Fibroblast of mammary gland (primary cell): Measurements from ENCODE around the gene CCDC92.
"Not testable (repeated sequence)": the region's sequence is repeated elsewhere in the genome, so short reads cannot be mapped to it uniquely, and the experiment has no call there.

Experiments
- DNase-seq: peaks from one replicate; pipeline ENCODE4 v3.0.0-alpha.2; 2010; ENCODE audit warnings: low read depth
- H3K4me3 ChIP-seq: 2 replicates; pipeline ENCODE4 v1.5.1; 2011; ENCODE audit warnings: low read depth, mild to moderate bottlenecking, low read length, moderate library complexity; ENCODE audit not compliant: control insufficient read depth
- TF ChIP-seq, protein P1 (sequence below): conservative IDR thresholded peaks from 2 replicates; pipeline ENCODE4 v1.5.1; 2011; ENCODE audit warnings: low read depth, low read length, inconsistent platforms; ENCODE audit not compliant: control insufficient read depth, insufficient read depth

CCDC92 gene

DNA sequence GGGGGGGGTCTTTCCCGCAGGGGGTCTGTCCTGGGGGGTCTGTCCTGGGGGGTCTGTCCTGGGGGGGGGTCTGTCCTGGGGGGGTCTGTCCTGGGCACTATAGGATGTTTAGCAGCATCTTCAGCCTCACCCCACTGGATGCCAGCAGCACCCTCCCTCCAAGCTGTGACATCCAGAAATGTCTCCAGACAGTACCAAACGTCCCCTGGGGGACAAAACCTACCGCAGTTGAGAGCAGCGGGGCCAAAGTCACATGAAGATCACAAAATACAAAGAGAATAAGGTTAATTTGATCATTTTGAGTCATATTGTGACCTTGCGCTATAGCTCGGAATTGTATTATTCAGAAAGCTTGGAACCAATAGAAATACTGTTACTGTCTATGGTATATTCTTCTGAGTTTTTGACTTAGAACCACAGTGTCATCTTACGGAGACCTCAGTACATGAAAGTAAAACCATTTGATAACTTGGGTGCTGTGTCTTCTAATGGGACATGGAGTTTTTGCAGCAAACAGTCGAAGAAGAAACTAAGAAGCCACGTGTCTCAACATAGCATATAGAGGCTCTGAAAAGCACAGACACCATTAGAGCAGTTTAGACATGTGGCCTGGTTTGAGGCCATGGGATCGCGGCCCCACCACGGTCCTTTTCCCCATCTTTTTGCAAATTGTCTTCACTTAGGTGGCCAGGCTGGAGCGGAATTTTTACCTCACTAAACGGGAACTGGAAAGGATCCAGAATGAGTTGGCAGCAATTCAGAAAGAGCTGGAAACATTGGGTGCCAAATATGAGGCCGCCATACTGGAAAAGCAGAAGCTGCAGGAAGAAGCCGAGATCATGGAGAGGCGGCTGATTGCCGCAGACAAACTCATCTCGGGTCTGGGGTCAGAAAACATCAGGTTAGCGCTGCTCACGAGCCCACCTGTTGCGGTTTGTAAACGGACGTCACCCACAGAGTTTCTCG, 59.9 kb downstream of the CCDC92 start:
- no peak for DNase-seq
- TF ChIP-seq, protein P1, sequence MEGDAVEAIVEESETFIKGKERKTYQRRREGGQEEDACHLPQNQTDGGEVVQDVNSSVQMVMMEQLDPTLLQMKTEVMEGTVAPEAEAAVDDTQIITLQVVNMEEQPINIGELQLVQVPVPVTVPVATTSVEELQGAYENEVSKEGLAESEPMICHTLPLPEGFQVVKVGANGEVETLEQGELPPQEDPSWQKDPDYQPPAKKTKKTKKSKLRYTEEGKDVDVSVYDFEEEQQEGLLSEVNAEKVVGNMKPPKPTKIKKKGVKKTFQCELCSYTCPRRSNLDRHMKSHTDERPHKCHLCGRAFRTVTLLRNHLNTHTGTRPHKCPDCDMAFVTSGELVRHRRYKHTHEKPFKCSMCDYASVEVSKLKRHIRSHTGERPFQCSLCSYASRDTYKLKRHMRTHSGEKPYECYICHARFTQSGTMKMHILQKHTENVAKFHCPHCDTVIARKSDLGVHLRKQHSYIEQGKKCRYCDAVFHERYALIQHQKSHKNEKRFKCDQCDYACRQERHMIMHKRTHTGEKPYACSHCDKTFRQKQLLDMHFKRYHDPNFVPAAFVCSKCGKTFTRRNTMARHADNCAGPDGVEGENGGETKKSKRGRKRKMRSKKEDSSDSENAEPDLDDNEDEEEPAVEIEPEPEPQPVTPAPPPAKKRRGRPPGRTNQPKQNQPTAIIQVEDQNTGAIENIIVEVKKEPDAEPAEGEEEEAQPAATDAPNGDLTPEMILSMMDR = no peak
- H3K4me3 ChIP-seq = no peak overlapping the region

GRCh38 chr12:123911672-123912409, 60.8 kb downstream of the CCDC92 start:
- H3K4me3 ChIP-seq, DNase-seq: not testable (repeated sequence)

GRCh38 chr12:123910761-123911193, 61.9 kb downstream of the CCDC92 start:
- TF ChIP-seq, protein P1 = no peak
- no peak for DNase-seq
- no peak overlapping the region for H3K4me3 ChIP-seq

DNA sequence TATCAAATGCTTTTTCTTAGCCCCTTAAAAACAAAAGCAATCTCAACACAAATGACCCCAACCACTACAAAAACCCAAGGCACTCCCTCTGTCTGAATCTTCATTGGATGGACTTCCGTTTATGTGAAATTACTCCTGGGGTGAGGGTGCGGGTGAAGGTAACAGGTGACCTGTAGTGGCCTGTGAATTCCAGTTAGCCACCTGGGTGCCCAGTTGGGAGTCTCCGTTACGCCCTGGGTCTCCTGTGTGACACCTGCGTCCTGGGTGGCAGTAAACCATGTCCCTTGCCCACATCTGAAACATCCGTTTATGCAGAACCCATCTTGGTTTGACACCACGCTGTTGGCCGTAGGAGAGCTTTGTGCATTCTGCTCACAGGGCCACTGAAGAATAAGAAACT, 62.6 kb downstream of the CCDC92 start:
- no peak for DNase-seq
- no peak overlapping the region for H3K4me3 ChIP-seq
- TF ChIP-seq, protein P1 = no peak

DNA sequence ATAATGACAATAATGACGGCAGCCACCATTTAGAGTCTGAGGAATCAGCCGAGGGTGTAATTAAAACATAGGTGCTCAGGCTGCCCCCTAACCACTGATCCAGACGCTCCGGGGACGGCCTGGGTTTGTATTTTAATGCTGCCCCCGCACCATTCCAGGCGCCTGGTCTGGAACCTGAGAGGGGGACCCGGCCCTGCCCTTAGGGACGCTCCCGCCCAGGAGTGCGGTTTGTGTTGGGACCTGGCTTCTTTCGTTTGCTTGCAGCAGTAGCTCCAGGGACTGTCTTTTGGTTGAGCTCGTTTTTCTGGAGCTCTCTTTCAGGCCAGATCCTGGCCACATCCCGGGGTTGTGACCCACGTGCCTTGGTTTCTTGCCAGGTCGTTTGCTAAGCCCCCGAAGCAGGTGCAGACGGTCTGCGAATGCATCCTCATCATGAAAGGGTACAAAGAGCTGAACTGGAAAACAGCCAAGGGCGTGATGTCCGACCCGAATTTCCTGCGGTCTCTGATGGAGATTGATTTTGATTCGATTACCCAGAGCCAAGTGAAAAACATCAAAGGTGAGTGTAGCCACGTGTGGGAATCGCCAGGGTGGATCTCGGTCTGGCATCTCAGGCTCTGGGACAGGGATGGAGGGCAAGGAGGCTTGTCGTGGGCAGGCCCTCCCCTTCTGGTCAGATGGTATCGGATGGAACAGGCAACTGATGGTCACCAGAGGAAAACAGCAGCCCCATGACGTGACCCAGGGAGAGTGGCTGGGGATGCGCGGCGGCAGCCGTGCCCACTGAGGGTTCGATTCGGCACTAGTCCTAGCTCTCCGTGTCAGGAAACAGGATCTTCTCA, 63.5 kb downstream of the CCDC92 start:
- H3K4me3 ChIP-seq = no peak overlapping the region
- TF ChIP-seq, protein P1 = no peak
- no peak for DNase-seq

DNA sequence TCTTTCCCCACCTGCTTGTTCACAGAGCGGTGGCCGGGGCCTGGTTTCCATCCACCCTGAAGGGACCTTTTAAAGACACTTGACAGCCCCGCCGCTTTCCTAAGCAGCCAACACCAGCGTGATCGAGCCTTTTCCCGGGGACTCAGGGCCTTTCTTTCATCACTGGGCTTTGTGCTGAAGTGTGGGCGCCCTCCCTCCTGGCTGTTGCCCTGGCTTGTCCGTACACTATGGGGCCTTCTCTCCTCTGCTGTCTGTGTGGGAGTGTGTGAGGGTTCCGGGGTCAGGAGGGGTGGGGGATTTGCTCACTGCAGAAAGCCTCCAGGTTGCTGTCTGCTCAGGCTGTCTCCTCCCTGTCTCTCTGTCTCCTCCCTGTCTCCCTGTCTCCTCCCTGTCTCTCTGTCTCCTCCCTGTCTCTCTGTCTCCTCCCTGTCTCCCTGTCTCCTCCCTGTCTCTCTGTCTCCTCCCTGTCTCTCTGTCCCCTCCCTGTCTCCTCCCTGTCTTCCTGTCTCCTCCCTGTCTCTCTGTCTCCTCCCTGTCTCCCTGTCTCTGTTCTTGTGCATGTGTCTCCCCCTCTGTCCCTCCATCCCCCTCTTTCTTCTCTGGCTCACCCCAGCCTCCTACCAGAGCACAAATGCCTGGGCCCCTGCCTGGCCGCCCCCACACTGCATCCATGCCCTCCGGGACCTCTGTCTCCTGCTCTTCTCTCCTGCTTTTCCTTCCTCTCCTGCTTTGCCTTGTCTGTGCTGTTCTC, 64.7 kb downstream of the CCDC92 start:
- H3K4me3 ChIP-seq = no peak overlapping the region
- TF ChIP-seq, protein P1 = no peak
- DNase-seq = peak; percentile 42
